Right kidney (tissue), 1 donor: Measurements from ENCODE around the gene LHX2.
A peak's percentile ranks its signal among the peaks of the same experiment; 100 is the strongest.

Source experiments
- DNase-seq: peaks from one replicate; pipeline ENCODE4 v3.0.0-alpha.2; 2016

LHX2 gene

DNA sequence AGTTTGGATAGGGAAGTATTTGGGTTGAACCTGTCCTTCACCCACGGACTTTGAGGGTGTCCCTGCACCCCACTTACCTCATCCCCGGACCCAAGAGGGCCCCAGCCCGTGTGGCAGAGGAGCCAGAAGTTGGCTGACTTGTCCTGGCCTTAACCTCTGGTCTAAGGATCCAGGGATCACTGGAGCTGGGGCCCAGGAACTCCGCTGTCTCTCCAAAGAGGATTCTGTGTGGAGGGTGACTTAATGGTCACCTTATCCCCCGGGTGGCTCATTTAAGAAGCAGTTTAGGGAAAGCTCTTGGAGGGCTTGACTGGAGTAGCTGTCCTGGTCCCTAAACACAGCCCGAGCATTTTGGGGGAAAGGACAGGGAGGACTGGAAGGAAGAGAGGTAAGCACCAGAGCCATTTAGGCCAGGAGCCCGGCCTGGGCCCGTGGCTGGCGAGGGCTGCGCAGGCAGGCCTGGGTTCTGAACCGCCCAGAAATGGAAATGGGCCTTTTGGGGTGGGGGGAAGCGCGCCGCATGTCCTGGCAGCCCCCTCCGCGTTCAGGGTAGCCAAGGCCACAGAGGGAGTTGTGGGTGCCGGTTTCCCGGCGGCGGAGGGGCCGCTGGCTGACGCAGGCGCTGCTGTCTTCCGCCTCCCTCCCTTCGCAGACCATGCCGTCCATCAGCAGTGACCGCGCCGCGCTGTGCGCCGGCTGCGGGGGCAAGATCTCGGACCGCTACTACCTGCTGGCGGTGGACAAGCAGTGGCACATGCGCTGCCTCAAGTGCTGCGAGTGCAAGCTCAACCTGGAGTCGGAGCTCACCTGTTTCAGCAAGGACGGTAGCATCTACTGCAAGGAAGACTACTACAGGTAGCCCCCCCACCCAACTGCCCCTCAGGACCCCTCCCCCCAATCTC, 2.0 kb downstream of the LHX2 start:
- DNase-seq = peak; percentile 62

DNA sequence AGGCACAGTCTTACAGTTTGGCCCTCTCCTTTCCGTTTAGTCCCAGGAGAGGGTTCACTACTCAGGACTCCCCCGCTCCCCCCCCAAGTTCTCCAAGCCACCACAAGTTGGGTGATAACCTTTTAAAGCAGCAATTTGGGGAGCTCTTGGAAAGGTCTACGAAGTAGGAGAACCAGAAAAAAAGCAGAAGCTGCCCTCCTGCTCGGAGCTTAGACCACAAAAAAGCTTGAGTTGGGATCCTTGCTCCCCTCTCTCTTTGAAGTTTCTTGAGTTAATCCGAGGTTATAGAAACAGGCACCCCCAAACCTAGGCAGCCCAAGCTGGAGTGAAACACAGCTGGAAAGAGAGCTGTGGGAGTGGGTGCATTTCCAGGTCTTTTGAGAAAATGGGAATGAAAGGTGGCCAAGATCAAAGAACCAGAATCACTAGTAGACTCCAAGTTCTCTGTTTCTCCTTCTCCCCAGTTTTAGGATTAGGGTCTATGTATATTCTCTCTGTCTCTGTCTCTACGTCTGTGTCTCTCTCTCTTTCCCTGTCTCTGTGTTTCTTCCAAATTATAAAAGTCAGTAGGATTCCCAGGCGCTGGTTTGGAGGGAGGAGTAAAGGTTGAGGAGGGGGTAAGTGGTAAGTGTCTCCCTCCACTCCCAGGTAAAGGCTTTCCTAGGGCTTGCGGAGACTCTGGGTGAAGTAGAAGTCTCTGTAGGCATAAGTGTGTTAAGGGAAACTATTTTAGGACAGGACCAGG, 2.8 kb downstream of the LHX2 start:
- DNase-seq = peak; percentile 31

DNA sequence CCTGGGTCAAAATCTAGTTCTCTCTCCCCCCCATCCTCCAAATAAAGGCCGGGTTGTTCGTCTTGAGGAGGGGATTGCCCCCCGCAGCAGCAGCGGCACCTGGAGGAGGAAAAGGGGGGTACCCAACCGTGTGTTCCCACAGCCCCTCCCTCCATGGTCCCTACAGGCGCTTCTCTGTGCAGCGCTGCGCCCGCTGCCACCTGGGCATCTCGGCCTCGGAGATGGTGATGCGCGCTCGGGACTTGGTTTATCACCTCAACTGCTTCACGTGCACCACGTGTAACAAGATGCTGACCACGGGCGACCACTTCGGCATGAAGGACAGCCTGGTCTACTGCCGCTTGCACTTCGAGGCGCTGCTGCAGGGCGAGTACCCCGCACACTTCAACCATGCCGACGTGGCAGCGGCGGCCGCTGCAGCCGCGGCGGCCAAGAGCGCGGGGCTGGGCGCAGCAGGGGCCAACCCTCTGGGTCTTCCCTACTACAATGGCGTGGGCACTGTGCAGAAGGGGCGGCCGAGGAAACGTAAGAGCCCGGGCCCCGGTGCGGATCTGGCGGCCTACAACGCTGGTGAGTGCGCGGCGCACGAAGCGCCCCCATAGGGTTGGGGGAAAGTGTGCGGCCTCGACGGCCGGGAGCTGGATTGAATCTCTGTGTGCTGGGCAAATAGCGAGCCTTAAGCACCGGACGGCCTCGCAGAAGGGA, 3.5 kb downstream of the LHX2 start:
- peak; percentile 65 for DNase-seq

DNA sequence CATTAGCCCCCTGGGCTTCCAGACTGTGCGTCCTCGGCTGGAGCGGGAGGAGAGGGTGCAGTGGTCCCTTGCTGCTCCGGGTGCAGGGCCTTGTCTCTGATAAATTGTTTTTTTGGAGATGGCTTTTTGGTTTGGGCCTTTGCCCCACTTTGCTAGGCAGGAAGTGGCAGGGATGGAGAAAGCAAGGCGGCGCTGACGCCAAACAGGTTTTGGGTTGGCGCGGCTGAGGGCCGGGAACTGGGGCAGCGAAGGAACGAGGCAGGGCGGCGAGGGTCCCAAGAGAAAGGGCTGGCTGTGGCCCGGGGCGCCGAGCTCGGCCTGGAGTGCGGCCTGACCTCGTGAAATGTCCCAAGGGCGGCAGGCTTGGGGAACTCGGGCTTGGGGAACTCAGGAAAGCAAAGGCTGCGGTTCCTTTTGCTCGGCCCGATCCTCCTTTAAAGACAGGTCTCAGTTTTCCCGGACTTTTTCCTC, 4.1 kb downstream of the LHX2 start:
- DNase-seq = no peak

DNA sequence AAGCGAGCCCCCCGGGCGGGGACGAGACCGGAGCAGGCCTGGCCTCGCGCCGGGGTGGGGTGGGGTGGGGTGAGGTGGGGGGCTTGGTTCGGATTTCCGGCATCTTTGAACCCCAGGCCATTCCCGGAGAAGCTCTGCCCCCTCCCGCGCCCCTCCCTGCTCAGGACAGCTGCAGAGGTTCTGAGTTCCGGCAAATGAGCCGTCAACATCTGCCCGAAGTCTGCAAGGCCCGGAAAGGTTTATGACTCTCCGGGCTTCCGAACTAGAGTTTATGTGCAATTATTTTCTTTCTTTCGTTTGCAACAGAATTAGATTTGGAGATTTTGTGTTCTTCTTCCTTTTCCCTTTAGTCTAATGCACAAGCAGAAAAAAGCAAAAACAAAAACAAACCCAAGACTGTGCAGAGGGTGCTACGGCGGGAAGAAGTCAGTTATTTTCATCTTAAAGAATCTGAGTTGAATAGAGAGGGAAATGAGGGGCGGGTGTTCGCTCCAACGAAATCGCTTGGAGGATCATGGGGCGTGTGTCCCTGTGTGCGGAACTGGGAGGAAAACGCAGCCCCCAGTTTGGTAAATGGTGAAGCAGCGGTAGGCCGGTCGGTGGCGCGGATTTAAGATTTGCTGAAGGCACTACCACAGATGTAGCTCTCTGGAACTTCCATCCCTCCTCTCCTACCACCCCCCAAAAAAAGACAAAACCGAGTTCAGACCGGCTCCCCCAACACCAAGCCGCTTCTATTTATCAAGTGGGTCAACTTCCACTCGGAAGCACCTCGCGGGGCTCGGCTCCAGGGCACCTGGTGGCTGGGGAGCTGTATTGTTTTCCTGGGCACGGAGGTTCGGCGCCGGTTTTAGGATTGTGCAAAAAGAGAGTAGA, 4.8 kb downstream of the LHX2 start:
- peak; percentile 76 for DNase-seq

DNA sequence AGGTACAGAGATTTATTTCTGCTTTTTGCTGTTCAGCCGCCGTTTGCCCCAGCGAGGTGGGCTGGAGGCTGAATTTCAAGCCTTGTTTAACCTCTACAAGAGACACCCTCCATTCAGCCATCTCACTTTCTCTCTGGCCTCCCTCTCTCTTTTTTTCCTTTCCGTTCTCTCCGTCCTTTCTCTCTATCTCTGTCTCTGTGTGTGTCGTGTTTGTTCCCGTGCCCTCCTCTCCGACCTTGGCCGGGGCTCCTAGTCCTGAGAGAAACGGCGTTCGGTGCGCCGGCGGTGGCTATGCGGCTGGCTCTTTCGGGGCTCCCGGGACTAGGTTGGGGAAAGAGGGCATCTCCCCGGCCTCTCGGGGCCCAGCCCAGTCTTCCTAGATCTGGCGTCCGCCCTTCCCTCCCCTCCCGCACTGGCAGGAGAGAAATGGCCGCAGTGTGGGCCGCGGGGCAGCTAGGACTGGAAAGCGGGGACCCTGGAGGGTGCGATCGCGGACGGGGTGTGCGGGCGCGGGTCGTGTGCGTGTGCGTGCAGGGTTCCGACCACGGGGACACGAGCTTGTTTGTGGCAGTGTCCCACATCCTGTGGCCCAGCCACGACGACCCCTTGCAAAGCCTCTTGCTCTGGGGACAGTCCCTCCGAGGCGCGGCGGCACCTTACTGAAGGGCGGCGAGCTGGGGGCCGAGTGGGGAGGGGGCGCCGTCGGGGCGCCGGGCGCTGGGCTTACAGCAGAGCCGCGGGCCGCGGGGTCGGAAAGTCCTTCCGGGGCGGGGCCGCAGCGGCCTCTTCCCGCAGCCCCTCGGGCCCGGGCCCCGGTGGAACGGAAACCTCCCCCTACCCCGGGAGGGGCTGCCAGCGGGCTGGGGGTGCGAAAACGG, 5.7 kb downstream of the LHX2 start:
- no peak for DNase-seq

DNA sequence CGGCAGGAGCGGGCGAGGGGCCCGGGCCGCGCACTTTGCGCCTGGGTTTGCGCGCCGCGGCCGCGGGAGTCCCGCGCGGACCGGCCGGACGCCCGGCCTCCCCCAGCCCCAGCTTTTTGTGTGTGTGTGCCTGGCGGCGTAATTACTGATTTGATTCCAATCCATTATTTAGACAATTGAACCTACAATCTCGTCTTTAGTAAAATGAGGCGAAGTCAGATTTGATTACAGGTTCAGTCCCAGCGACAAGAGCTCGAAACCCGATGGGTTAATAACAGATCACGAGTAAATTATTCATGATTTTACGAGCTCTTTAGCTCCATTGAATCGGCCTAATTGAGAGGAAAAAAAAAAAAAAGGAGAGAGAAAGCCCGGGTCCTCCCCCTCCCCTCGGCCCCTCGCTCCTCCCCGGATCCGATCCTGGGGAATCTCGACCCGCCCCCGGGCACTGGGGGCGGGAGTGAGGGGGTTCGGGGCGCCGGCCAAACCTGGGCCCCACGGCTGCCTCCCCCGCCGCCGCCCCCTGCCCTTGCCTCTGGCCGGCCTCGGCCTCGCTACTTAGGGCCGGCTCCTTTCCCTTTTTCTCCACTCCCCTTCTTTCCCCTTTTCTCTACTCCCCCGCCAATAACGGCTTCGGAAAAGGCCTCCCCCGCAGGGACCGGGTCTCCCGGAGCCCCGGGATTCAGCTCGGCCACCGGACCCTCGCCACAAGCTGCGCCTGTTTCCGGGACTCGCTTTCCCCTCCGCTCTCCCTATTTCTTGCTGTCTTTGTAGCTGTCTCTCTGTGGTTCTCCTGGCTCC, 6.6 kb downstream of the LHX2 start:
- peak; percentile 74 for DNase-seq

DNA sequence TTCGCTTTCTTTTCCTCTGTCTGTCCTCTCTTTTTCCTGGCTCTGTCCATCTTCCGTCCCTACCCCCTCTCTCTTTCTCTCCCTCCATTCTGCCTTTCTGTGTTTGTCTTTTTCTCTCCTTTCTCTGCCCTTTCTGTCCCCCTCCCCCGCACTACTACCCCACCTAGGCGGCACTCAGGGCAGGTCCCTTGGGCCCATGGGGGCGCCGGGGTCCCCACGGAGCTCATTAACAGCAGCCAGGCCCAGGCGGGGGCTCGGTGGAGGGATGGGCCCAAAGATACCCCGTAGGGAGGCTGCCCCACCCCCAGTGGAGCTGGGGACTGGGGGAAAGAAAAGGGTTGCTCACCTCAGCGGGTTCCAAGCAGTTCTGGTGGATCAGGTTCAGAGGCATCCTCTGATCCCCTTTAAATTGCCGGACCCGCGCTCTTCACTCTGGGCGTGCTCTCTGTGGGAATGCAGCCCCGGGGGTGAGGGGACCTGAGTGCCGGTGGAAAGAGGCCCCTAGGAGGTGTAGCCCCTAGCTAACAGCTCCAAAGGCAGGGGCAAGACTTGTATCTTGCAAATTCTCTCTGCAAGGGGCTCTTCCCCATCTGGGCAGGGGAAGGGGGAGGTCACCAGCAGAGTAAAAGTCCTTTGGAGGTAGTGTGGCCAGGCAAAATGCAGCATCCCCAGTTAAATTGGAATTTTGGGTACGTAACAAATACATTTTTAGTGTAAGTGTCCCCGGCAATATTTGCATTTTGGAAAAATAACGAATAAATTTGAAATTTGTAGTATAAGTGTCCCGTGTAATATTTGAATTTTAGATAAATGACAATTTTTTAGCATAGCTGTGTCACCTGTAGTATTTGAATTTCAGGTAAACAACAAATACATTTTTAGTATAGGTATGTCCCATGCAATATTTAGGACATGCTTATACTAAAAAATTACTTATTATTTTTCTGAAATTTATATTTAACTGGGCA, 7.4 kb downstream of the LHX2 start:
- peak; percentile 62 for DNase-seq

DNA sequence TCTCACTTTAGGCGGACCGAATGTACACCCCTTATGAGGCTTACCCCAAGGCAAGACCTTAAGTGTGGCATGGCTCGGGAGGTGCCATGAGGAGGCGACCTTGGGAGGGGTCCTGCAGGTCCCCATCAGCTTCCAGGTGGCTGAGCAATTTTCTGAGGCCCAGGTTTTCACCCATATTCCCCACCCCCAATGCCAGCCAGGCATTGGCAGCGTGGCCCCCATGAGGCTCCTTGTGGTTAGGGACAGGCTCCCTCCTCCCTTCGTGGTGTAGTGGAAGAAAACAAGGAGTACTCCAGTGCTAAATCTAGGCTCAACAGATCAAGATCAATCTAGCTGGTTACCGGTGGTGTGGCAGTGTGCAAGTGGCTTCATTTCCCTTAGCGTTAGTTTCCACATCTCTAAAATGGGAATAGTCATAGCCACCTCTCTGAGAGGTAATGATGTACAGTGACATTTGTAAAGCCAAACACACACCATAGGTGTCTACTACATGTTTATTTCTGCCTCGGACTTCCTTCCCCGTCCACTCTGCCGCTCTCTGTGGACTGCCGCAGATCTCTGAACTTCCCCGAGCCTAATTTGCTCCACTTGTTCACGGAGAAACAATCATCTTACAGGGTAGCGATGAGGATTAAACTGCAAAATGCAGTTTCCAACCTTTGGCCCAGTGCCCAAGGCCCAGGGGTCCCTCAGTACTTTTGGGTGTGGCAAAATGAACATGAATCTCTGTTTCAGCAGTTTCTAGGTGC, 8.4 kb downstream of the LHX2 start:
- DNase-seq = no peak

DNA sequence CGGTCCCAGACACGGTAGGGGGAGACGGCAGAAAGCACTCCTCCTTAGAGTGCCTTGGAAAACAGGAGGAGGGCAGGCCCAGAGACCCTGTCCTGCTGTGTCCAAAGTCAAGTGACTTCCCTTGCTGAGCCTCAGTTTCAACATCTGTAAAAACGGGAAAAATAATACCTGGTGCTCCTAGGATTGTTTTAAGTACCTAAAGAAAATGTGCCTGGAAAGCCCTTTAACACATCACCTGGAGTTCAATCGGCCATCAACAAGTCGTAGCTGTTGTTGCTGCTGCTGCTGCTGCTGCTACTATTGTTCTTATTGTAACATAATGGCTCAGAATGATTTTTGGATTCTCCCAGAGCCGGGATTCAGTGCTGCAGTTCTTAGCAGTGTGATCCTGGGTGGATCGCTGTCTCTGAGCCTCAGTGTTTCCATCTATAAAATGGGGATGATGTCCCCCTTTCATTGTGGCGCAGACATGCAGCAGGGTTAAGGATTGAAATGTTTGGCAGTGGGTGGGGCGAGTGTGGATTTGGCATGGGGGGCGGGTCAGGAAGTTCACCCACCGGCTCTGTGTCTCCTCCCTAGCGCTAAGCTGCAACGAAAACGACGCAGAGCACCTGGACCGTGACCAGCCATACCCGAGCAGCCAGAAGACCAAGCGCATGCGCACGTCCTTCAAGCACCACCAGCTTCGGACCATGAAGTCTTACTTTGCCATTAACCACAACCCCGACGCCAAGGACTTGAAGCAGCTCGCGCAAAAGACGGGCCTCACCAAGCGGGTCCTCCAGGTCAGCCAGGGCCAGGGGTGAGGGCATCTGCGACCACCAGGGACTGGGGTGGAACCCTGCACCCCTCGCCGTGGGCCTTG, 9.2 kb downstream of the LHX2 start:
- DNase-seq = peak; percentile 33

DNA sequence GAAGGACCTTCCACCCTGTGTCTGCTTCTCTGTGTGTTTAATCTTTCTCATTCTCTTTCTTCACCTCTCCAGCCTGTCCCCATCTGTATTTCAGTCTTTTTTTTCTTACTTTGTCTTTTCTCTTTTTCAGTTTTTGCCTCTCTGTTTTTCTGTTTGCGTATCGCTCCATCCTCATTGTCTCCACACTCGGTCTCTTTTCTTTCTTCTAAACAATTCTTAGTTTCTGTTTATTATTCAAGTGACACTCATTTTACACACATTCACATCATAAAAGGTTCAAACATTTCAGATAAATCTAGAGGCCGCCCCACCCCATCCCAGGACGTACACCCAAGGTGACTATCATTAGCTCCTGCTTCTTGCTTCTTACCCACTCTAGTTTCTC, 9.8 kb downstream of the LHX2 start:
- DNase-seq = no peak

DNA sequence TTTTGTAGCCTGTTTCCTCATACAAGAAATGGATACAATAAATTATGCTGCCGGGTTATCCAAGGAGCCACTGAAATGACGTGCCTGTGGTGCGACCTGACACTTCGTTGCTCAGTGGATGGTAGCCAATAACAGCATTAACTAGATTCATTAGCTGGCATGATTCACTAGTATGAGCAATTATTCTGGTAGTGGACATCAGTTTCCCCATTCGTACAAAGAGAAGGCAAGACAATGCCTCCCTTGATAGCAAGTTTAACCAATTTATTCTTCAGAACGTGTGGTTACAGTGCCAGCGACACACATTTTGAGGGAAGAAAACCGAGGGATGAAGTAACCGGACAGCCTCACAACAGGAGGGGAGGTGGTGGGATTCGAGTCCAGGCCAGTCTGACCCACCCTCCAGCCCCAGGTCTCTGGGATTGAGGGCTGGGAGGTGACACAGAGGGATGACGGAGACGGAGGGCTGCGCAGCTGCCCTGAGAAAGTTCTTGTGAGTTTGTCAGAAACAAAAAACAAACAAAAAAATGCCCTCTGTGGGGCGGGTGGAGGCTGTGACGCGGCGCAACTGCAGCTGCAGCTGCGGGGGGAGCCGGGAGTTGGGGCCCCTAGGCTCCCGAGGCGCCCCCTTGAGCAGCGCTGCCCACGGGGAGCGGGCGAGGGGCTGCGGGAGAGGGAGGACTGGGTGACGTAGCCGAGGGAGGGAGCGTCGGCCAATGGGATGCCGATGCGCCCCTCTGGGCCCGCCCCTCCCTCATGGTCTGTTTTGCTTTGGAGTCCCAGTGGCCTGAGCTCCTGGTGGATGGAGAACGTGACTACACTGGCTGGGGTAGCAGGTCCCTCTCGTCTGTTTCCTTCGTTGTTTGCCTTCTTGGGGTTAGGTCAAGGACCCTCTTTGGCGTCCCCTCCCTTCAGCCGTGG, 10.9 kb downstream of the LHX2 start:
- DNase-seq = no peak

DNA sequence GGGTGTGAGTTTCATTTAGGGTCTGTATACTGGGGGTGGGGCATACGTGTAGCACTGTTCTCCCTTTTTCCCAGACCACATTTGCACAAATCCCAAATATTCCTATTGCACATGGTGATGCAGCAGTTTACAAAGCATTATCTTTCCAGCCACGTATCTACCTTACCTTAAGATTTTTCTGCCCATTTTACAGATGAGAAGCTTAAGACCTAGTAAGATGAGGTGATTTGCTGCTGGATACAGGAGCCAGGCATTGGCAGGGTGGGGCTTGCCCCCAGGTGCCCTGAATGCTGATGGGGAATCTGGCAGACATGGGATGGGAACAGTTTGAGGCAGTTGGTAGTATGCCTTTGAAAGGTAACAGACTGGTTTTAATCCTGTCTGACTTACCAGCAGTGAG, 12.5 kb downstream of the LHX2 start:
- DNase-seq = no peak

DNA sequence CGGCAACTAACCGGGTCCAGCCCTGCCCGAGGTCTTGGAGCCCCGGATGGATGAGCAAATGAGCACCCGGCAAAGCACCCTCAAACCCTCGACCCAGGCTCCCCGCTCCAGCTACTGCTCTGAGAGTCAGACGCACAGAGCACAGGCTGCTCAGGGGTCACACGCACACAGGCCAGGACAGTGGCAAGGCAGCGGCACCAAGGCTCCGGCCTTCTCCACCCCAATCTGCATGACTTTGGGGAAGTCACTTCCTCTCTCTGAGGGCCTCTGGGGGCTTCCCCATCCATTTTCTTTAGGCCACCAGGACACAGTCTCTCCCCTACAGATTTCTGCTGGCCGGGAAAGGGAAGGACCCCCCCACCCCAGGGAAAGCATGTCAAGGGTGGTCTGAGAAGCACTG, 18.0 kb downstream of the LHX2 start:
- no peak for DNase-seq

DNA sequence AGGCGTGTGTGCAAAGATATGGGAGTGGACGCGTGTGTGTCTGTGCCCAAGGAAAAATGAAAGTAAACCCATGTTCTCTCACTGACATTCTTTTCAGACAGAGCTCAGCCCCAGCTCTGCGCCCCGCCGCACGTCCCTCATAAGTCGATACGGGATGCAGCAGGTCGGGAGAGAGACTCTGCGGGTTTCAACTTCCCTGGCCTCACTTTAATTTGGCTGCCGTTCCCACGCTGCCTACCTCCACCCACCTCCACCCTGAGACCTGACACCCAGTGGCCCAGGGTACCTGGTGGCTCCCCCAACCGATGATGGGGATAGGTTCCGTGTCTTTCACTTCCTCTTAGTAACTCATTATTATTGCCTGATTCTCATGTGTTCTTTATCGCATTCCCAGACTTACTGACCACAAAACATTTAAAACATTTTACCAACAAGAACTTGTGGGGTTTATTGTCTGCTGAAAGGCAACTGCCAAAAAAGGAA, 19.4 kb downstream of the LHX2 start:
- no peak for DNase-seq

DNA sequence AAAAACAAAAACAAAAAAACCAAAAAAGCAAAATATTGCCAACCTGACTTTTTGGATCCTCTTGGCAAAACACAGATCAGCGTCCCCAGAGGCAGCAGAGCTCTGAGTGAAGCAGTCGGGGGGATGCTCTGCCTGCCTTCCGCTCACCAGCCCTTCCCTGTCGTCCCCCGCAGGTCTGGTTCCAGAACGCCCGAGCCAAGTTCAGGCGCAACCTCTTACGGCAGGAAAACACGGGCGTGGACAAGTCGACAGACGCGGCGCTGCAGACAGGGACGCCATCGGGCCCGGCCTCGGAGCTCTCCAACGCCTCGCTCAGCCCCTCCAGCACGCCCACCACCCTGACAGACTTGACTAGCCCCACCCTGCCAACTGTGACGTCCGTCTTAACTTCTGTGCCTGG, 20.7 kb downstream of the LHX2 start:
- DNase-seq = no peak
